Breast epithelium (tissue), 4 donors: Measurements from ENCODE around the gene PDZD2. TPM values are rescaled to one million over a fixed set of nuclear protein-coding genes. Genes with fewer than 3 reads are reported as not detected.
A peak's percentile ranks its signal among the peaks of the same experiment; 100 is the strongest.

Experiments
- DNase-seq, 2 donors: peaks; one replicate each; pipeline ENCODE4 v3.0.0-alpha.2; 2019; ENCODE audit warnings: low spot score in 2 of 2
- H3K27ac ChIP-seq, 2 donors: fragments of 200-600 bp; sonication (generic) in 1 of 2; one replicate each; pipeline ENCODE4 v1.5.1; 2016 to 2019; ENCODE audit warnings: mild to moderate bottlenecking in 1 of 2
- H3K27me3 ChIP-seq, 2 donors: fragments of 200-600 bp; sonication (generic) in 1 of 2; one replicate each; pipeline versions ENCODE4 v1.5.1 to v1.6.0; 2017 to 2019; ENCODE audit warnings: control low read depth in 1 of 2, mild to moderate bottlenecking in 1 of 2
- H3K36me3 ChIP-seq: fragments of 200-600 bp; one replicate; pipeline ENCODE4 v1.5.1; 2019
- H3K4me1 ChIP-seq, 2 donors: fragments of 200-600 bp; sonication (generic); one replicate each; pipeline ENCODE4 v1.5.1; 2016 to 2019; ENCODE audit warnings: control low read depth in 1 of 2
- H3K4me3 ChIP-seq, 3 donors: fragments of 200-600 bp; sonication (generic); 1 replicate in 2 of 3; 2 replicates in 1 of 3; pipeline ENCODE4 v1.5.1; 2016 to 2019; ENCODE audit warnings: mild to moderate bottlenecking in 3 of 3, moderate library complexity in 2 of 3
- H3K9me3 ChIP-seq, 2 donors: fragments of 200-600 bp; sonication (generic) in 1 of 2; one replicate each; pipeline ENCODE4 v1.5.1; 2016 to 2019; ENCODE audit warnings: control low read depth in 1 of 2
- CTCF ChIP-seq, 3 donors: fragments of 450-650 bp; IDR thresholded peaks; one replicate each; pipeline ENCODE4 v1.5.1; 2016 to 2017; ENCODE audit warnings: antibody characterized with exemption in 3 of 3, mild to moderate bottlenecking in 3 of 3, moderate library complexity in 3 of 3
- POLR2A ChIP-seq: fragments of 450-650 bp; IDR thresholded peaks from one replicate; pipeline ENCODE4 v1.6.1; 2016; ENCODE audit warnings: antibody characterized with exemption, mild to moderate bottlenecking, moderate library complexity
- POLR2AphosphoS5 ChIP-seq, 3 donors: sonication (generic); formaldehyde crosslinking; IDR thresholded peaks; one replicate each; pipeline ENCODE4 v1.6.1; 2017; ENCODE audit warnings: antibody characterized with exemption in 3 of 3
- intact Hi-C: fragments of 100-400 bp; cut with DNase I; formaldehyde crosslinking; loops from one replicate; pipeline ENCODE4 v1.15.1; 2023; ENCODE audit warnings: low total_unique reads
- total RNA-seq, 3 donors: library from RNA; depleted of rRNA; stranded (reverse); fragments of >200 nt; gene quantifications; one replicate each; pipeline ENCODE4 v1.1.0, GENCODE V29; 2016

The PDZD2 gene
- total RNA-seq, 3 donors from 2014 or later: 16.8 to 23.3 (median 17.7) TPM

DNA sequence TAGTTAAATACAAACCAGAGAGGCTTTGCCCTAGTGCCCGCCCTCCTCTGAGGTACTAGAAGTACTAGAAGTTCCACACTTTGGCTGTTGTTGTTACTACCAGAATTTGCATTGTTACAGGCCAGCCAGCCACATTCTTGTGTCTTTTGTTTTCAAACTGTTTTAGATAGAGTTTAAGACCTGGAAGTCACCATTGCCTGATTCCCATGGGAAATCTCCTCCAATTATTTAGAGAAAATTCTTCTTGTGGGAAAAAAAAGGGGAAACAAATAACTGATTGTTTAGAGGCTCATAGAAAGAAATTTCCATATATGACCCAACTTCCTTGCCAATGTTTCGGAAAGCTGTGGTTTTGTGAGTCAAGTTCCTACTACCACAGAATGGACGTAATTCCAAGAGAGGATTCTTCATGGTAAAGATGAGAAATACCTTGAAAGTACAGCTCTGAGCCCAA lies 282.9 kb downstream of the PDZD2 start:
- Histone ChIP-seq H3K4me3 (no peak overlapping the region), H3K27me3 (no peaks in the 10 kb centered on the region), H3K27ac (no peak overlapping the region), H3K9me3 (no peaks in the 10 kb centered on the region), H3K36me3 (no peaks in the 10 kb centered on the region), H3K4me1 (no peaks in the 10 kb centered on the region)
- no peak for DNase-seq
- intact Hi-C loops: no loop called here
- no peak for TF ChIP-seq POLR2AphosphoS5 (IDR thresholded peaks at IDR 0.05)
- TF ChIP-seq POLR2A: no peak
- no peak for TF ChIP-seq CTCF (IDR thresholded peaks at IDR 0.05)

DNA sequence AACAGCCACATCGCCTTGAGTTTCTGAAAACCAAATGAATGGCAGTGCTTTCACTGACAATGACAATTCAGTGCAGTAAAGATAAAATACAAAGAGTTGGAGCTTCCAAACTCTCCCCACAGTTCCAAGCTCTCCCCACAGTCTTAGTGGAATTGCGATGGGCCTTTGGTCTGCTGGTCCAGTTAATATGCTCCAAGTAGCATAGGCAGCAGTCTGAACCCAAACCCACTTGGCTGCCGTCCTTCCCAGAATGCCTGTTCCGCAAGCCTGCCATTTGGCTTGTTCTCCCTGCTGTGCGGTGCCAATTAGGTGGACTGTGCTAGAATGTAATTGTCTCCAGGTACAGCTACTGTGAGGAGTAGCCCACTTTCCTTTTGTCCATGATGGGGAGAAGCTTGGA lies 285.1 kb downstream of the PDZD2 start:
- Histone ChIP-seq H3K27ac (no peak overlapping the region), H3K36me3 (no peaks in the 10 kb centered on the region), H3K27me3 (no peaks in the 10 kb centered on the region), H3K4me1 (no peaks in the 10 kb centered on the region), H3K4me3 (no peak overlapping the region), H3K9me3 (no peaks in the 10 kb centered on the region)
- intact Hi-C loops: no loop called here
- TF ChIP-seq POLR2A (no peak), CTCF (IDR thresholded peaks at IDR 0.05) (no peak), POLR2AphosphoS5 (IDR thresholded peaks at IDR 0.05) (no peak)
- no peak for DNase-seq

GRCh38 chr5:31931874-31932273 lies 292.9 kb downstream of the PDZD2 start:
- intact Hi-C loops: loop anchor here (5.0 kb wide), 1 partner anchor 285 kb away; no protein-coding TSS in a partner anchor
- H3K27me3 ChIP-seq: no peaks in the 10 kb centered on the region
- no peaks in the 10 kb centered on the region for H3K4me1 ChIP-seq
- DNase-seq: no peak
- no peaks in the 10 kb centered on the region for H3K9me3 ChIP-seq
- no peak overlapping the region for H3K4me3 ChIP-seq
- no peak overlapping the region for H3K27ac ChIP-seq
- no peak for TF ChIP-seq CTCF (IDR thresholded peaks at IDR 0.05)
- no peak for TF ChIP-seq POLR2AphosphoS5 (IDR thresholded peaks at IDR 0.05)
- no peak for TF ChIP-seq POLR2A
- H3K36me3 ChIP-seq: no peaks in the 10 kb centered on the region

- Histone ChIP-seq H3K4me3 (no peak overlapping the region), H3K36me3 (no peaks in the 10 kb centered on the region), H3K27ac (peak overlapping the region; percentile 50 to 74), H3K27me3 (no peaks in the 10 kb centered on the region), H3K4me1 (no peaks in the 10 kb centered on the region), H3K9me3 (no peaks in the 10 kb centered on the region)
- TF ChIP-seq POLR2AphosphoS5 (IDR thresholded peaks at IDR 0.05) (no peak), CTCF (IDR thresholded peaks at IDR 0.05) (no peak), POLR2A (no peak)
- DNase-seq: peak; percentile 46 to 60
- intact Hi-C loops: loop anchor here (5.0 kb wide), 1 partner anchor 283 kb away; no protein-coding TSS in a partner anchor
These were observed 295.2 kb downstream of the PDZD2 start for GRCh38 chr5:31934156-31934555.

DNA sequence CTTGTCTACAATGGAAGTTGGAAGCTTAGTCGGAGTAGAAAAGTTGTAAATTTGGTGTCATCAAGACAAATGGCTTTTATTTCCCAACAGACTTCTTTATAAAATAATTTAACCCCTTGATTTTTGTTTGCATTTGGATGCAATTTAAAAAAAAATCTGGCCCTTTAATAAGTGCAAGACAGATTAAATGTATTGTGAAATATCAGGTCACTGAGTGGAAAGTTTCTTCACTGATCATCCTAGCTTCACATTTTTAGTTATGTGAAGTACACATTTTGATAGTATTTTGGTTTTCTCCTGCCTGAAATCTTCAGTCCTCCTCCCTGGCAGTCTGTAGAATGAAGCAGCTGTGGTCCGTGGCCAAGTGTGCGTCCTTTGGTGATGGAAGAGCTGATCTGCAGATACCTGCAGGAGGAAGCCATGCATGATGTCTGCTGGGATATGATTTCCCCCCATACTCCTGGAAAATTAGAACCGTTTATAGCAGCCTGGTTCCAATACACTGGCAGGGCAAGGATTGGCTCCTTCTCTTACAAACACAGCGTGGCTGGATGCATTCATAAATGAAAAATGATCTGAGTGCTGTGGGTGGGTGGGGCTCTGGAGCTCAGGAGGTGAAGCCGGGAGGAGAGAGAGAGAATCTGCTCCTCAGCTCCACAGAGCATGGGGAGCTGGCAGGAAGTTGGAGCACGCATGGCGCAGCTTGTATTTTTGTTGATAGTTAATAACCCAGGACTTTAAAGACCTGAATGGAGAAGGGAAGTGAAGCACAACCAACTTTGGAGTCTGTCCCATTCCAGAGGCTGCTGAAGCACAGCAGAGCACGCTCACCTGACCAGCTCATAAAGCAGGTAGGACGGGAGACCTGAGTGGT lies 296.8 kb downstream of the PDZD2 start:
- TF ChIP-seq POLR2AphosphoS5 (IDR thresholded peaks at IDR 0.05) (no peak), CTCF (IDR thresholded peaks at IDR 0.05) (no peak), POLR2A (no peak)

More for the DNA sequence above, 296.8 kb downstream of the PDZD2 start:
- no peaks in the 10 kb centered on the region for H3K9me3 ChIP-seq
- H3K27ac ChIP-seq: peak overlapping the region; percentile 59 to 68
- no peak for DNase-seq
- peak overlapping the region in 2 of 3 donors; percentile 34 to 57 for H3K4me3 ChIP-seq
- H3K27me3 ChIP-seq: no peaks in the 10 kb centered on the region
- intact Hi-C loops: no loop called here
- H3K4me1 ChIP-seq: no peaks in the 10 kb centered on the region
- no peaks in the 10 kb centered on the region for H3K36me3 ChIP-seq
